ENCODE results near the gene IL1RL1. TPM values are rescaled to one million over a fixed set of nuclear protein-coding genes. Genes with fewer than 3 reads are reported as not detected.

IL1RL1 gene
- total and polyA plus RNA-seq, 7 donors, result 0.23 to 10.7 (median 5.4) TPM

DNA sequence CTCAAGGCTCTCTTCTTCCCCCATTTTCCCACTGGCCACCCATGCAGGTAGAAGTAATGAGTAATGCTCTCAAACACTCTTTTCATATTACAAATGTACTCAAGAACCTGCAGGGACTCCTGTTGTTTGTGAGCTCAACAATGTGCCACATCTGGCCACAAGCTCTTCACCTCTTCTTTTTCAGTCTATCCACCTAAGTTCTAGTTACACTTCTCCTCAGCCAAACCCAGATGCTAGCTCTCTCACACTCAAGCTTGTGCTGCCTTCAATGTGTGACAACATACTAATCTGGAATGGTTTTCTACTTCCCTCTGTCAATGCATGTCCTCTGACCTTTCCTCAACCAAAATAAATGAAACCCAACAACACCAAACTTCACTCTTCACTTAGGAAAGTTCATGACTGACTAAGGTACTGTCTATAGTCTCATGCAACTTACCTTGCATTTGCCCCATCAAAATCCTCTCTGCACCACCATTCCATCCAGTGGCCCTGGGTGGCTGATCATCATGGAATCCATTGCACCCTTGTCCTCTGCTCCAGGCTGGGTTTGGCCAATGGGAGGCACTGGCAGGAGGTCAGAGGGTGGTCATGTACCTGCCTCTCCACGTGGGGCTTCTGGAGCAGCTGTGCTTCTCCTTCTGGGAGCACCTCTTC lies 38.9 kb downstream of the IL1RL1 start:
- intact Hi-C loops (cut with DNase I), result loop anchor here (10.0 kb wide), 1 partner anchor 325 kb away; no protein-coding TSS in a partner anchor

DNA sequence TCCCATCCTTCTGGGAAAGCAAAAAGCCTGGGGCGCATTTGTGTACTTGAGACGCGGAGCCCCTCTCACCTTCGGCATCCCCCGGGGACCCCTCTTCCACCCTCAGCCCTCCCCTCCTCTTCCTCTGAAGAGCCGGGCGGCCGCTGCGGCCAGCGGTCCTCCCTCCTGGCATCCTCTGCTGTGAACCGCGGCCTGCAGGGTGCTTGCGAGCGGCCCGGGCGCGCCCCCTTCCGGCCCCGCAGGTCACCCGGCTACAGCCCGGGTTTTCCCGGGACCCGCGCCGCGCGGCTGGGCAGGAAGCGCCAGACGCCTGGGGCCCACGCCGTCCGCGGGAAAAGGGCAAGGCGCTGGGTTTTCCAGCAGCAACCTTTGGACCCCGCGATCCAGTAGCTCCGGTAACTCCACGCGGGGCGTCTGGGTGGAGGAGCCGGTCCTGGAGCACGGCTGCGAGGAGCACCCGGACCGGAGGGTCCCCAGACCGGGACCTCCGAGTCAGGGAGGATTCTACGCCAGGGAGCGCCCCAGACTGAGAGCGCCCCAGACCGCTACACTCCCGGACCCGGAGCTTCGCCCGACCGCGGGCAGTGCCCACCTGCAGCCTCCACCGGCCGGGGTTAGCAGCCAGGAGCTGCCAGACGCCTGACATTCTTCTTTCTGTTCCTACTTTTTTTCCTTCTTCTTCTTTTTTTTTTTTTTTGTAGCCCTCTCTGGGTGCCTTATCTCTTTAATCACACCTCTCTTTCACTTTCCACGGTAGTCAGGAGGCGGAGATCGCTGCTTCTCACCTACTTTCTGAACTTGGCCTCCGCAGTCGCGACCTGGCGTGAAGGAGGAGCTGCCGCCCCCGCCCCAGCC lies 44.4 kb downstream of the IL1RL1 start, which contains the start of gene IL18R1:
IL18R1 (plus strand) TSS at position 271 of the 855 bp plus-strand sequence. CDS start 6,865 bp downstream, outside the sequence.
- intact Hi-C loops (cut with DNase I), result loop anchor here (5.0 to 10.0 kb wide), 2 partner anchors 98 to 331 kb away; no protein-coding TSS in a partner anchor
- TF ChIP-seq POLR2AphosphoS5 (IDR thresholded peaks at IDR 0.05), result no peak
- TF ChIP-seq, protein P1, sequence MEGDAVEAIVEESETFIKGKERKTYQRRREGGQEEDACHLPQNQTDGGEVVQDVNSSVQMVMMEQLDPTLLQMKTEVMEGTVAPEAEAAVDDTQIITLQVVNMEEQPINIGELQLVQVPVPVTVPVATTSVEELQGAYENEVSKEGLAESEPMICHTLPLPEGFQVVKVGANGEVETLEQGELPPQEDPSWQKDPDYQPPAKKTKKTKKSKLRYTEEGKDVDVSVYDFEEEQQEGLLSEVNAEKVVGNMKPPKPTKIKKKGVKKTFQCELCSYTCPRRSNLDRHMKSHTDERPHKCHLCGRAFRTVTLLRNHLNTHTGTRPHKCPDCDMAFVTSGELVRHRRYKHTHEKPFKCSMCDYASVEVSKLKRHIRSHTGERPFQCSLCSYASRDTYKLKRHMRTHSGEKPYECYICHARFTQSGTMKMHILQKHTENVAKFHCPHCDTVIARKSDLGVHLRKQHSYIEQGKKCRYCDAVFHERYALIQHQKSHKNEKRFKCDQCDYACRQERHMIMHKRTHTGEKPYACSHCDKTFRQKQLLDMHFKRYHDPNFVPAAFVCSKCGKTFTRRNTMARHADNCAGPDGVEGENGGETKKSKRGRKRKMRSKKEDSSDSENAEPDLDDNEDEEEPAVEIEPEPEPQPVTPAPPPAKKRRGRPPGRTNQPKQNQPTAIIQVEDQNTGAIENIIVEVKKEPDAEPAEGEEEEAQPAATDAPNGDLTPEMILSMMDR (IDR thresholded peaks at IDR 0.05), result peak; percentile 38 to 85 (median 42)
- peaks cover 0 to 12% (median 8%) of the 10 kb centered on the region in 4 donors for H3K4me1 ChIP-seq
- no peaks in the 10 kb centered on the region for H3K36me3 ChIP-seq
- no peaks in the 10 kb centered on the region for H3K27me3 ChIP-seq
- H3K9me3 ChIP-seq, result no peaks in the 10 kb centered on the region
- WGBS, 2 donors, result 1% methylated on average over 69 of the region's 69 CpGs
- peak; percentile 84 for DNase-seq
- H3K4me3 ChIP-seq, result peak within 1 kb of the TSS; percentile 44 to 78 (median 68)
- H3K27ac ChIP-seq, result peak within 1 kb of the TSS in 3 of 4 donors; percentile 44 to 59 (median 50)

More for the DNA sequence above, 38.9 kb downstream of the IL1RL1 start:
- no peaks in the 10 kb centered on the region for H3K27me3 ChIP-seq
- H3K4me3 ChIP-seq, result no peak overlapping the region
- H3K4me1 ChIP-seq, result peaks cover 0 to 3% (median 3%) of the 10 kb centered on the region in 4 donors
- DNase-seq, result no peak
- 41 to 45% methylated on average over 1 of the region's 1 CpG for WGBS, 2 donors
- H3K27ac ChIP-seq, result no peak overlapping the region
- no peaks in the 10 kb centered on the region for H3K9me3 ChIP-seq
- TF ChIP-seq POLR2AphosphoS5 (IDR thresholded peaks at IDR 0.05) (no peak), POLR2A (IDR thresholded peaks at IDR 0.05) (no peak), EP300 (IDR thresholded peaks at IDR 0.05) (no peak)
- TF ChIP-seq, protein P1 (IDR thresholded peaks at IDR 0.05), result no peak
- no peaks in the 10 kb centered on the region for H3K36me3 ChIP-seq

DNA sequence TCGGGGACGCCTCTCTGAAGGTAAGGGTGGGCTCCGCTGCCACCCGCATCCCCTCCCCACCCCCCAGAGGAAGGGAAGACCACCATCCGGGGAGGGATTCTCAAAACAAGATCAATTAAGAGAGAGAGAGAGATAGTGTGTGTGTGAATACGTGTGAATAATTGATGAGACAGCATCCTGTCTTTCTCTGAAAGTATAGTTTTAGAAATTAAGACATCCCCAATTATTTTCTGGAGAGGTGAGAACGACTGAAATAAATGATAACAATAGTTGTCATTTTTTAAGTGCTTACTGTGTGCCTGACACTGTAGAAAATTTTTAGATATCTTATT lies 45.0 kb downstream of the IL1RL1 start:
- Histone ChIP-seq H3K9me3 (no peaks in the 10 kb centered on the region), H3K27me3 (no peaks in the 10 kb centered on the region), H3K4me3 (peak overlapping the region; percentile 44 to 78 (median 68)), H3K36me3 (no peaks in the 10 kb centered on the region), H3K27ac (peak overlapping the region in 1 of 4 donors; percentile 59), H3K4me1 (peaks cover 0 to 12% (median 8%) of the 10 kb centered on the region in 4 donors)
- WGBS, 2 donors, result 5 to 10% methylated on average over 7 of the region's 7 CpGs
- no peak for TF ChIP-seq POLR2A (IDR thresholded peaks at IDR 0.05)
- TF ChIP-seq POLR2AphosphoS5 (IDR thresholded peaks at IDR 0.05), result no peak
- no peak for TF ChIP-seq EP300 (IDR thresholded peaks at IDR 0.05)
- TF ChIP-seq, protein P1 (IDR thresholded peaks at IDR 0.05), result no peak
- DNase-seq, result no peak
- intact Hi-C loops (cut with DNase I), result loop anchor here (5.0 to 10.0 kb wide), 2 partner anchors 99 to 332 kb away; no protein-coding TSS in a partner anchor

DNA sequence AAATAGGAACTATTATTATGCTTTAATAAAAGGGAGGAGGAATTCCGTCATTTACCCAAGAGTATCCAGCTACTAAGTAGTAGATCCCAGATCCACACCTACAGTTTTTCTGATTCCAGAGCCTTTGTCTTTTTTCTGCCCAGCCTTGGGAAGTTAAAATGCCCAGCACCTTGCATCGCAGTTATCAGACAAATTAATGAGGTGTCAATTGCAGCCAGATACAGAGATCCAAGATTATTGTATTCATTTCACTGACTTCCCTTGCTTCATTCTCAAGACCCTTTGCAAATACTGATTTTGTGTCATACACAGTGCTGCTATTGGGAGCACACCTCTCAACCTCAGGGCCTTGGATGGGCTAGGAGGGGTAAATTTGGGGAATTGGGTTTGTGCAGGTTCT lies 45.4 kb downstream of the IL1RL1 start:
- H3K9me3 ChIP-seq, result no peaks in the 10 kb centered on the region
- intact Hi-C loops (cut with DNase I), result loop anchor here (5.0 to 10.0 kb wide), 2 partner anchors 99 to 332 kb away; no protein-coding TSS in a partner anchor
- H3K27ac ChIP-seq, result no peak overlapping the region
- H3K4me1 ChIP-seq, result peaks cover 0 to 12% (median 8%) of the 10 kb centered on the region in 4 donors
- no peak overlapping the region for H3K4me3 ChIP-seq
- TF ChIP-seq, protein P1 (IDR thresholded peaks at IDR 0.05), result no peak
- TF ChIP-seq POLR2AphosphoS5 (IDR thresholded peaks at IDR 0.05) (no peak), POLR2A (IDR thresholded peaks at IDR 0.05) (no peak), EP300 (IDR thresholded peaks at IDR 0.05) (no peak)
- no peaks in the 10 kb centered on the region for H3K27me3 ChIP-seq
- no peak for DNase-seq
- no peaks in the 10 kb centered on the region for H3K36me3 ChIP-seq
- 86 to 88% methylated on average over 2 of the region's 2 CpGs for WGBS, 2 donors

All from sigmoid colon (tissue), 7 donors.